ENCODE data around the gene UBR2.
"Not testable (repeated sequence)": the region's sequence is repeated elsewhere in the genome, so short reads cannot be mapped to it uniquely, and the experiment has no call there.

Gene UBR2

GRCh38 chr6:42569102-42570028, 5.5 kb downstream of the UBR2 start:
- Histone ChIP-seq H3K4me1 (ENCODE audit: control insufficient read depth, insufficient read depth, low read length) (no peaks in the 10 kb centered on the region), H3K9me3 (ENCODE audit: control insufficient read depth, low read length) (no peaks in the 10 kb centered on the region), H3K4me3 (ENCODE audit: insufficient read depth, low read depth, low read length) (no peak overlapping the region), H3K27ac (ENCODE audit: insufficient read depth, low read depth, low read length, poor library complexity, severe bottlenecking) (no peak overlapping the region), H3K36me3 (ENCODE audit: control insufficient read depth, insufficient read depth, low read length) (no peaks in the 10 kb centered on the region), H3K27me3 (ENCODE audit: control insufficient read depth, insufficient read depth, low read length, poor library complexity, severe bottlenecking) (no peaks in the 10 kb centered on the region)

- H3K4me3 ChIP-seq (ENCODE audit: insufficient read depth, low read depth, low read length) = no peak overlapping the region
- 83 to 84% methylated on average over 5 of the region's 7 CpGs for WGBS, 2 experiments
- peaks cover 3% of the 10 kb centered on the region for H3K36me3 ChIP-seq (ENCODE audit: control insufficient read depth, insufficient read depth, low read length)
- H3K9me3 ChIP-seq (ENCODE audit: control insufficient read depth, low read length) = no peaks in the 10 kb centered on the region
- H3K4me1 ChIP-seq (ENCODE audit: control insufficient read depth, insufficient read depth, low read length) = no peaks in the 10 kb centered on the region
- no peak overlapping the region for H3K27ac ChIP-seq (ENCODE audit: insufficient read depth, low read depth, low read length, poor library complexity, severe bottlenecking)
- H3K27me3 ChIP-seq (ENCODE audit: control insufficient read depth, insufficient read depth, low read length, poor library complexity, severe bottlenecking) = no peaks in the 10 kb centered on the region
Observed at GRCh38 chr6:42571611-42572342, 7.9 kb downstream of the UBR2 start.

- Histone ChIP-seq H3K27ac (ENCODE audit: insufficient read depth, low read depth, low read length, poor library complexity, severe bottlenecking) (no peak overlapping the region), H3K4me1 (ENCODE audit: control insufficient read depth, insufficient read depth, low read length) (no peaks in the 10 kb centered on the region), H3K9me3 (ENCODE audit: control insufficient read depth, low read length) (no peaks in the 10 kb centered on the region), H3K27me3 (ENCODE audit: control insufficient read depth, insufficient read depth, low read length, poor library complexity, severe bottlenecking) (no peaks in the 10 kb centered on the region), H3K36me3 (ENCODE audit: control insufficient read depth, insufficient read depth, low read length) (peaks cover 3% of the 10 kb centered on the region), H3K4me3 (ENCODE audit: insufficient read depth, low read depth, low read length) (no peak overlapping the region)
- 80 to 87% methylated on average over 4 of the region's 4 CpGs for WGBS, 2 experiments
Observed at GRCh38 chr6:42572523-42572922, 8.7 kb downstream of the UBR2 start.

GRCh38 chr6:42576538-42576937, 12.7 kb downstream of the UBR2 start:
- H3K4me3 ChIP-seq (ENCODE audit: insufficient read depth, low read depth, low read length); H3K27ac ChIP-seq (ENCODE audit: insufficient read depth, low read depth, low read length, poor library complexity, severe bottlenecking); H3K36me3 ChIP-seq (ENCODE audit: control insufficient read depth, insufficient read depth, low read length); H3K9me3 ChIP-seq (ENCODE audit: control insufficient read depth, low read length); H3K4me1 ChIP-seq (ENCODE audit: control insufficient read depth, insufficient read depth, low read length); H3K27me3 ChIP-seq (ENCODE audit: control insufficient read depth, insufficient read depth, low read length, poor library complexity, severe bottlenecking): not testable (repeated sequence)
- 88 to 90% methylated on average over 7 of the region's 7 CpGs for WGBS, 2 experiments

GRCh38 chr6:42598300-42598699, 34.5 kb downstream of the UBR2 start:
- H3K4me1 ChIP-seq (ENCODE audit: control insufficient read depth, insufficient read depth, low read length) = no peaks in the 10 kb centered on the region
- 93 to 100% methylated on average over 1 to 2 of the region's 2 CpGs for WGBS, 2 experiments
- no peaks in the 10 kb centered on the region for H3K36me3 ChIP-seq (ENCODE audit: control insufficient read depth, insufficient read depth, low read length)

GRCh38 chr6:42599558-42599957, 35.7 kb downstream of the UBR2 start:
- Histone ChIP-seq H3K9me3 (ENCODE audit: control insufficient read depth, low read length) (no peaks in the 10 kb centered on the region), H3K4me1 (ENCODE audit: control insufficient read depth, insufficient read depth, low read length) (no peaks in the 10 kb centered on the region), H3K27me3 (ENCODE audit: control insufficient read depth, insufficient read depth, low read length, poor library complexity, severe bottlenecking) (no peaks in the 10 kb centered on the region), H3K27ac (ENCODE audit: insufficient read depth, low read depth, low read length, poor library complexity, severe bottlenecking) (no peak overlapping the region), H3K4me3 (ENCODE audit: insufficient read depth, low read depth, low read length) (no peak overlapping the region), H3K36me3 (ENCODE audit: control insufficient read depth, insufficient read depth, low read length) (no peaks in the 10 kb centered on the region)
- 73 to 84% methylated on average over 2 to 3 of the region's 3 CpGs for WGBS, 2 experiments

More at GRCh38 chr6:42598300-42598699, 34.5 kb downstream of the UBR2 start:
- Histone ChIP-seq H3K9me3 (ENCODE audit: control insufficient read depth, low read length) (no peaks in the 10 kb centered on the region), H3K27ac (ENCODE audit: insufficient read depth, low read depth, low read length, poor library complexity, severe bottlenecking) (no peak overlapping the region), H3K27me3 (ENCODE audit: control insufficient read depth, insufficient read depth, low read length, poor library complexity, severe bottlenecking) (no peaks in the 10 kb centered on the region), H3K4me3 (ENCODE audit: insufficient read depth, low read depth, low read length) (no peak overlapping the region)

GRCh38 chr6:42604150-42604549, 40.3 kb downstream of the UBR2 start:
- H3K4me1 ChIP-seq (ENCODE audit: control insufficient read depth, insufficient read depth, low read length) = no peaks in the 10 kb centered on the region

GRCh38 chr6:42604699-42605098, 40.9 kb downstream of the UBR2 start:
- H3K4me1 ChIP-seq (ENCODE audit: control insufficient read depth, insufficient read depth, low read length); H3K27ac ChIP-seq (ENCODE audit: insufficient read depth, low read depth, low read length, poor library complexity, severe bottlenecking); H3K9me3 ChIP-seq (ENCODE audit: control insufficient read depth, low read length); H3K27me3 ChIP-seq (ENCODE audit: control insufficient read depth, insufficient read depth, low read length, poor library complexity, severe bottlenecking); H3K36me3 ChIP-seq (ENCODE audit: control insufficient read depth, insufficient read depth, low read length); H3K4me3 ChIP-seq (ENCODE audit: insufficient read depth, low read depth, low read length): not testable (repeated sequence)
- 91 to 94% methylated on average over 2 of the region's 2 CpGs for WGBS, 2 experiments

More at GRCh38 chr6:42604150-42604549, 40.3 kb downstream of the UBR2 start:
- no peaks in the 10 kb centered on the region for H3K27me3 ChIP-seq (ENCODE audit: control insufficient read depth, insufficient read depth, low read length, poor library complexity, severe bottlenecking)
- H3K27ac ChIP-seq (ENCODE audit: insufficient read depth, low read depth, low read length, poor library complexity, severe bottlenecking) = no peak overlapping the region
- no peaks in the 10 kb centered on the region for H3K36me3 ChIP-seq (ENCODE audit: control insufficient read depth, insufficient read depth, low read length)
- no peaks in the 10 kb centered on the region for H3K9me3 ChIP-seq (ENCODE audit: control insufficient read depth, low read length)
- H3K4me3 ChIP-seq (ENCODE audit: insufficient read depth, low read depth, low read length) = no peak overlapping the region

GRCh38 chr6:42610416-42610815, 46.6 kb downstream of the UBR2 start:
- H3K4me1 ChIP-seq (ENCODE audit: control insufficient read depth, insufficient read depth, low read length) = no peaks in the 10 kb centered on the region
- H3K27me3 ChIP-seq (ENCODE audit: control insufficient read depth, insufficient read depth, low read length, poor library complexity, severe bottlenecking) = no peaks in the 10 kb centered on the region
- no peaks in the 10 kb centered on the region for H3K9me3 ChIP-seq (ENCODE audit: control insufficient read depth, low read length)
- H3K36me3 ChIP-seq (ENCODE audit: control insufficient read depth, insufficient read depth, low read length) = no peaks in the 10 kb centered on the region
- 92 to 96% methylated on average over 2 to 3 of the region's 3 CpGs for WGBS, 2 experiments
- no peak overlapping the region for H3K4me3 ChIP-seq (ENCODE audit: insufficient read depth, low read depth, low read length)
- H3K27ac ChIP-seq (ENCODE audit: insufficient read depth, low read depth, low read length, poor library complexity, severe bottlenecking) = no peak overlapping the region

GRCh38 chr6:42615518-42615917, 51.7 kb downstream of the UBR2 start:
- no peaks in the 10 kb centered on the region for H3K27me3 ChIP-seq (ENCODE audit: control insufficient read depth, insufficient read depth, low read length, poor library complexity, severe bottlenecking)
- H3K36me3 ChIP-seq (ENCODE audit: control insufficient read depth, insufficient read depth, low read length) = peaks cover 7% of the 10 kb centered on the region
- no peak overlapping the region for H3K27ac ChIP-seq (ENCODE audit: insufficient read depth, low read depth, low read length, poor library complexity, severe bottlenecking)
- H3K9me3 ChIP-seq (ENCODE audit: control insufficient read depth, low read length) = no peaks in the 10 kb centered on the region
- no peaks in the 10 kb centered on the region for H3K4me1 ChIP-seq (ENCODE audit: control insufficient read depth, insufficient read depth, low read length)
- WGBS, 2 experiments = 87 to 88% methylated on average over 2 of the region's 2 CpGs
- H3K4me3 ChIP-seq (ENCODE audit: insufficient read depth, low read depth, low read length) = no peak overlapping the region

Data from ectodermal cell (in vitro differentiated cells).